WTC11 (cell line): ENCODE results near the gene ILF3.

Source experiments
- ATF1 ChIP-seq: sonication (generic); formaldehyde crosslinking; IDR thresholded peaks from 2 replicates; pipeline ENCODE4 v1.8.1; 2023; ENCODE audit warnings: mild to moderate bottlenecking, moderate library complexity, missing genetic modification reagents
- CREM ChIP-seq: sonication (generic); formaldehyde crosslinking; IDR thresholded peaks from 2 replicates; pipeline ENCODE4 v1.8.1; 2022; ENCODE audit warnings: mild to moderate bottlenecking, missing genetic modification reagents, moderate library complexity
- CTCF ChIP-seq: fragments of 200-600 bp; IDR thresholded peaks from 2 replicates; pipeline ENCODE4 v1.8.0; 2022; ENCODE audit warnings: antibody characterized with exemption
- E2F4 ChIP-seq: sonication (generic); formaldehyde crosslinking; IDR thresholded peaks from 2 replicates; pipeline ENCODE4 v1.8.1; 2022; ENCODE audit warnings: low read depth, mild to moderate bottlenecking, moderate library complexity, missing genetic modification reagents, borderline replicate concordance
- ELF4 ChIP-seq: sonication (generic); formaldehyde crosslinking; IDR thresholded peaks from 2 replicates; pipeline ENCODE4 v1.8.1; 2022; ENCODE audit warnings: low read depth, mild to moderate bottlenecking, moderate library complexity, missing genetic modification reagents
- ESRRA ChIP-seq: sonication (generic); formaldehyde crosslinking; IDR thresholded peaks from 2 replicates; pipeline ENCODE4 v1.8.1; 2022; ENCODE audit warnings: mild to moderate bottlenecking, missing genetic modification reagents, borderline replicate concordance
- FOXK1 ChIP-seq: sonication (generic); formaldehyde crosslinking; IDR thresholded peaks from 2 replicates; pipeline ENCODE4 v1.8.0; 2022; ENCODE audit warnings: mild to moderate bottlenecking, moderate library complexity, missing genetic modification reagents
- JUN ChIP-seq: sonication (generic); formaldehyde crosslinking; IDR thresholded peaks from 2 replicates; pipeline ENCODE4 v1.8.0; 2023; ENCODE audit warnings: mild to moderate bottlenecking, missing genetic modification reagents
- RELA ChIP-seq: sonication (generic); formaldehyde crosslinking; IDR thresholded peaks from 2 replicates; pipeline ENCODE4 v1.8.1; 2022; ENCODE audit warnings: missing genetic modification reagents, mild to moderate bottlenecking, borderline replicate concordance
- TCF7 ChIP-seq: sonication (generic); formaldehyde crosslinking; IDR thresholded peaks from 2 replicates; pipeline ENCODE4 v1.8.0; 2022; ENCODE audit warnings: mild to moderate bottlenecking, low read depth, missing genetic modification reagents, moderate library complexity
- TEAD4 ChIP-seq: sonication (generic); formaldehyde crosslinking; IDR thresholded peaks from 2 replicates; pipeline ENCODE4 v1.8.0; 2022; ENCODE audit warnings: mild to moderate bottlenecking, missing genetic modification reagents
- ZNF263 ChIP-seq: sonication (generic); formaldehyde crosslinking; IDR thresholded peaks from 2 replicates; pipeline ENCODE4 v1.8.1; 2022; ENCODE audit warnings: low read depth, mild to moderate bottlenecking, moderate library complexity, missing genetic modification reagents
- TF ChIP-seq, protein P1 (sequence below): sonication (generic); formaldehyde crosslinking; IDR thresholded peaks from 2 replicates; pipeline ENCODE4 v1.8.1; 2022; ENCODE audit warnings: low read depth, missing genetic modification reagents, borderline replicate concordance

DNA sequence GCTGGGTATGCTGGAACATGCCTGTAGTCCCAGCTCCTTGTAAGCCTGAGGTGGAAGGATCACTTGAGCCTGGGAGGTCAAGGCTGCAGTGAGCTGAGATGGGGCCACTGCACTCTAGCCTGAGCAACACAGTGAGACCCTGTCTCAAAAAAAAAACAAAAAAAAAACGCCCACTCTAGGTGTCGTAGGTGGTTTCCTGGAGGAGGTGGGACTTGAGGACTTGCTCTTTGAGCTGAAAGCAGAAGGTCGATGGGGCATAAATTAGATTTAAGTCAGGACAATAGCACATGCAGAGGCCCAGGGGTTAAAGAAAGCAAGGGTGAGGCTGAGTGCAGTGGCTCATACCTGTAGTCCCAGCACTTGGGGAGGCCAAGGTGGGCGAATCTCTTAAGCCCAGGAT lies 12.9 kb upstream of the ILF3 start:
- TF ChIP-seq ZNF263 (CRISPR knock-in tag) (no peak), JUN (CRISPR knock-in tag) (no peak), CTCF (no peak), RELA (CRISPR knock-in tag) (no peak), ATF1 (no peak), FOXK1 (CRISPR knock-in tag) (no peak), TCF7 (CRISPR knock-in tag) (no peak), TEAD4 (CRISPR knock-in tag) (no peak), ESRRA (CRISPR knock-in tag) (no peak), ELF4 (no peak), E2F4 (CRISPR knock-in tag) (no peak), CREM (CRISPR knock-in tag) (no peak)
- TF ChIP-seq, protein P1, sequence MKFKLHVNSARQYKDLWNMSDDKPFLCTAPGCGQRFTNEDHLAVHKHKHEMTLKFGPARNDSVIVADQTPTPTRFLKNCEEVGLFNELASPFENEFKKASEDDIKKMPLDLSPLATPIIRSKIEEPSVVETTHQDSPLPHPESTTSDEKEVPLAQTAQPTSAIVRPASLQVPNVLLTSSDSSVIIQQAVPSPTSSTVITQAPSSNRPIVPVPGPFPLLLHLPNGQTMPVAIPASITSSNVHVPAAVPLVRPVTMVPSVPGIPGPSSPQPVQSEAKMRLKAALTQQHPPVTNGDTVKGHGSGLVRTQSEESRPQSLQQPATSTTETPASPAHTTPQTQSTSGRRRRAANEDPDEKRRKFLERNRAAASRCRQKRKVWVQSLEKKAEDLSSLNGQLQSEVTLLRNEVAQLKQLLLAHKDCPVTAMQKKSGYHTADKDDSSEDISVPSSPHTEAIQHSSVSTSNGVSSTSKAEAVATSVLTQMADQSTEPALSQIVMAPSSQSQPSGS, result no peak
